ENCODE data around the gene NUP210.
"Not testable (repeated sequence)": the region's sequence is repeated elsewhere in the genome, so short reads cannot be mapped to it uniquely, and the experiment has no call there.

The NUP210 gene

DNA sequence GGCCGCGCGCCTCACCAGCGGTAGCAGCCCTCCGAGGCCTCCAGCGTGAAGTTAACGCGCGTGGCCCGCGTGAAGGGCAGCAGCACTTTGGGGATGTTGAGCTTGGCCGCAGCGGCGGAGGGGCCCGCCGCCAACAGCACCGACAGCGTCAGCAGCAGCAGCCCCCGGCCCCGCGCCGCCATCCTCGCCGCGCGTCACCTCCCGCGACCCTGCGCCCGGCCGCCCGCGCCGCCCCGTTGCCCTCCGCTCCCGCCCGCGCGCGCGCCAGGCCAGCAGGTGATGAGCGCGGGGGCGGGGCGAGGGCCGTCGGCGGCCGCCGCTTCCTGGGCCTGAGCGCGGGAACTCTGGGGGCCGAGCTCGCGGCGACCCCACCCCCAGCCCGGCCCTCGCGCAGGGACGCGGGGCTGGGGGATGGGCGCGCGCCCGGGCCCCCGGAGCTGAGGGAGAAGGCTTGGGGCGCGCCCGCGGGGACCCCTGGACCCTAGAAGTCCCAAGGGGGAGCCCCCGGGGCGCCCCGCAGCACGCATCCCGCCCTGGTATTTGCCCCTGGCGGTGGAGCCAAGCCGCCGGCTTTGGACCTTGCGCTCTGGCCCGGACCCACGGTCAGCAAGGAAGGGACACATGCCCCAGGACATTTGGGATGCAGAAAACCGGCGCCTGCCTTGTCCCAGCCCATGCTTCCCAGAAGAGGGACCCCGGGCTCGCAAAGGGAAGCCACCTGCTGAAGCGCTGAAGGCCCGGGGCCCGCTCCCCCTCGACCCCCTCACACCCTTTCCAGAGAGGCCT is at the start of gene NUP210:
NUP210 (minus strand) TSS at position 278 of the 786 bp plus-strand sequence; CDS start at position 182, 96 bp downstream.
- DNase-seq (ENCODE audit: low read depth) = no peak

DNA sequence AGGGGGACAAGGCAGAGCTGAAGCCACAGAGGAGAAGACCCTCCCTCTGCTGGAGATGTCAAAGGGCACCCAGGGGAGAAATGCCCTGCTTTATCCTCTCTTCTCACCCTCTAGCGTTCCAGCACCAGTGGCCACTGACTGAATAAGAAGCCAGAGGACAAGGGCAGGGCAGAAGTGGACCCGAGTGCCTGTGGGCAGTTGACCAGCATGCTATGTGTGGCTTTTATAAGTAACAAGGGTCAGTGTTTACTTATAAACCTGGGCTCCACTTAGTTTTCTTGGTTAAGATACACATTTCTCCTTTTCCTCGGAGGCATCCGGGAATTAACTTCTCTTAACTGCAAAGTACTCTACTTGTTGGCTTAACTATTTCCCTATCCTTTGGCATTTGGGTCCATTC is 46.7 kb upstream of the NUP210 start:
- no peak for DNase-seq (ENCODE audit: low read depth)

DNA sequence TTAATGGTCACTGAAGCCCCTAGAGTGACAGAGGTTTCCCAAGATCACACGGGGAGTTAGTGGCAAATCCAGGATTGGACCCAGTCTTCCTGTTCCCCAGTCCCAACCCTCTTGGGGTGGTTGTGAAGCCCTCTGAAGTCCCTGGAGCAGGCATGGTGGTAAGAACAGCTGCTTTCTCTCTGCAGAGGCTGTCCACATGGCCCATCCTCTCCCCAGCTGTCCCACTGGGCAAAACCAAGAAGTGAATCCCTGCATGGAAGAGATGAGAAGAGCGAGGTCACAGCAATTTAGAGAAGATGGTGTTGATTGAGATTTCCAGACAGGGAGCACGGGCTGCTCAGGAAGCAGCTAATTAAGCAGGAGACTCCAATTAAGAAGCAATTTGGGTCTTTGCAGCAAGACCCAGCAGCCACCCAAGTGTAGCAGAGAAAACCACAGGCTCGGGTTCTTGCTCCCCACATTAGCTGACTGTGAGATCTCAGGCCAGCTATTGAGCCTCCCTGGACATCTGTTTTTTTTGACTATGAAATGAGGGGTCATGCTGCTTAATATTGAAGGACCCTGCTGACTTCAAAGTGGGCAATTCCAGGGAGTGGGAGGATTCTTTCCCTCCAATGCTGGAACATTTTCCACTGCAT is 45.2 kb upstream of the NUP210 start:
- no peak for DNase-seq (ENCODE audit: low read depth)

DNA sequence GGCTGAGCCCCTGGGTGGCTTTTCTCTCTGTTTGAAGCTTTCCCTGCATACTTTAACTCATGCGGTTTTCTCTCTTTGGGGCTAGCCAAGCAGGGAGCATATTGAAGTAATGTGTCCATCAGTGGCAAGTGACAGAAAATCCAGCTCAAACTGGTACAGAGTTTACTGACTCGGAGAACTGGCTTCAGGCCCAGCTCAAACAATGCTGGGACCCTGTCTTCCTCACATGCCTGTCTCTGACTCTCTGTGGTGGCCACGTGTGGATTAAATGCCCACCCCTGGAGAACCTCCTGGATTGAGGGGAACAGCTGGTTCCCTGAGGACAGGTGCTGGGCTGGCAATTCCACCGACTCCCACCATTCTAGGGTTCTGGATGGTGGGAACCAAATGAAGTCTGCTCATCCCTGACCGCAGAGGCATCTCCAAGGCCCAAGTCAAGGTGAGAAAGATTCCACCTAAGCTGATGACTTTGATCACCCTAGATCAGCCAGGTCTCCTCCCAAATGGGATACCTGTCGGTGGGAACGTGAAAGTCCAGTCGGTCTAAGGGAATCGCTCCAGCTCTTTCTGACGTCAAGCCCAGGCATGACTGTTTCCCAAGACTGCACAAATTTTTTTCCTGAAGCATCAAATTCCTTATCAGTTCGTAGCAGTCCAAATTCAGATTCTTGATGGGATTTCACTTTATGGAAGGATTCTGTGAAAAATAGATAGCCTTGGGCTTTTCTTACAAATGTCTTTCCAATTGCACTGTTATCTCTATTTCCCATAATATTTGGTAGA is 43.7 kb upstream of the NUP210 start:
- DNase-seq (ENCODE audit: low read depth) = no peak

DNA sequence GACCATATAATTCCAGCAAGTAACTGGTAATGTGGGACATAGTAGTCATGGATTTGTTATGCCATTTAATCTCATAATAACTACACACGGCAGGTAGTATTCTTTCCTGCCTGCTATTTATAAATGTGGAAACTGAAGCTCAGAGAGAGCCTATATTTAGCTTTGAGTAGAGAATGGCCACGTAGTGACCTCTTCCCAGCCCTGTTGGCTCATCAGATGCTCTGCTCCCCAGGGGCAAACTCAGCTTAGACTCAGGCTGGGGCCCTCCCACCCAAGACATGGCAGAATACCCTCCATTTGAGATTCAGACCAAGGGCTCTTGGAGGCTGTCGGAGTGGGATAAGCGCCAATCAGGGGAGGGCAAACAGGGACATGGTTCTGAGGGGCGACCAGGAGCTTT is 42.7 kb upstream of the NUP210 start:
- DNase-seq (ENCODE audit: low read depth) = no peak

DNA sequence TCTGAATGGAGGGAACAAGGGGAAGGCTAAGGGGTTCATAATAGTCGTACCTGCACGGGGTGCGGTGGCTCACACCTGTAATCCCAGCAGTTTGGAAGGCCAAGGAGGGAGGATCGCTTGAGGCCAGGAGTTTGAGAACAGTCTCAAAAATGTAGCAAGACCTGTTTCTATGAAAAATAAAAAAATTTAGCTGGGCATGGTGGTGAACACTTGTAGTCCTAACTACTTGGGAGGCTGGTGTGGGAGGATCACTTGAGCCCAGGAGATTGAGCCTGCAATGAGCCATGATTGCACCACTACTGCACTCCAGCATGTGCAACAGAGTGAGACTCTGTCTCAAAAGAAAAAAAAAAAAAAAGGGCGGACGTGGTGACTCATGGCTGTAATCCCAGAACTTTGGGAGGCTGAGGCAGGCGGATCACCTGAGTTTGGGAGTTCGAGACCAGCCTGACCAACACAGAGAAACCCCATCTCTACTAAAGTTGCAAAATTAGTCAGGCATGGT is 42.1 kb upstream of the NUP210 start:
- no peak for DNase-seq (ENCODE audit: low read depth)

DNA sequence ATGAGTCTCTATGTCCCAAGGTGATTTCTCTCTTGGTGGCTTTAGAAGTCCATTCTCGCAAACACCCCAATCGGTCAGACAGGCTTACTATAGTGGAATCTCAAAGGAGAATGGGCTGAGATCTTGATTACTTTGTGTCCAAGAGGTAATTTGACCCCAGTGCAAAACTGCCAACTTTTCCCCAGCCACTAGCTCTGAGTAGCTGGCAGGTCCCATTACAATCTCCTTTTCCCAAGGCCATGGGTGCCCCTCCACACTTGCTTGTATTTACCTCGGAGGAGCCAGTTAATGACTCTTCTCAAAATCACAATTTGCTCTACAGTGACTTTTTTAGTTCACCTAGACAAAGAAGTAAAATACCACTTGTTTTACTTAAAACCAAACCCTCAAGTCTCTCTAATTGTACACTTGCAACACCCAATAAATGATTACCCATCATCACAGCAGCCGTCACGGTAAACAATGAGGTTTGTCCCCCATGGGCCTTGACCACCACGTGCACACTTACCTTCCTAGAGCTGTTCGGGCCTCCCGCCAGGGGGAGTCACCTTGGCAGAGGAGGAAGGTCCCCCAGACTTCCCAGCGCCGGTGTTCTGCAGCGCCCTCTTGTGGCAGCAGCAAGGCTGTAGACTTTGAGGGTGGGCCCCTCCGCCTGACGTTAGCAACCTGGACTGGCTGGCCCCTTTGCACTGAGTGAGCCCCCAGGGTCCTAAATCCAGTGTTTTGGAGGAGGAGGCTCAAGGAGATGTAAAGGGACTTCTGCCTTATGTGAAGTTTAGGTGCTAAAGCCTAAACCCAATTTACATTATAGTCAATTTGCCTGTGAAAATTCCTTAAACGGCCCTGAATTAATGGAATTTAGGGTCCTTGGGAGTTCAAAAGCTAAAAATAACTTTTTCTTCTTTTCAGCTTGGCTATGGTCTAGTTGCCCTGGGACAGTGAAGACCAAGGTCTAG is 41.3 kb upstream of the NUP210 start:
- DNase-seq (ENCODE audit: low read depth) = peak; percentile 83

DNA sequence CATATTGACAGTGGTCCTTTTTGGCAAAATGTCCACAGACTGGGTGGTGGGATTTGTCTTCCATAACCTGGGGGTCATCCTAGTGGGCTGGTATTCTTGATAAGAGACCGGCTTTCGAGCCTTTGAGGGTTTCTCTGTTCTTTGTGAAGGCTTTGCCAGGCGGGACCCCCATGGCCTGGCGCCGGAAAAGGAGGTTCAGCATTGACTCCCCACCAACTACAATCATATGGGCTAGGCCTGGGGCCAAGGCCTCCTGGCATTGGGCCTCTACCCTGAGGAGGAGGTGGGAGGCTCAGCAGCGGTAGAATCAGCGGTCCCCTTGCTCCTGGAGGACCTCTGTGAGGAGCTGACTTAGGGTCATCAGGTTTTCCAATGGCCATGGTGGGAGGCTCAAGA is 40.2 kb upstream of the NUP210 start:
- no peak for DNase-seq (ENCODE audit: low read depth)

DNA sequence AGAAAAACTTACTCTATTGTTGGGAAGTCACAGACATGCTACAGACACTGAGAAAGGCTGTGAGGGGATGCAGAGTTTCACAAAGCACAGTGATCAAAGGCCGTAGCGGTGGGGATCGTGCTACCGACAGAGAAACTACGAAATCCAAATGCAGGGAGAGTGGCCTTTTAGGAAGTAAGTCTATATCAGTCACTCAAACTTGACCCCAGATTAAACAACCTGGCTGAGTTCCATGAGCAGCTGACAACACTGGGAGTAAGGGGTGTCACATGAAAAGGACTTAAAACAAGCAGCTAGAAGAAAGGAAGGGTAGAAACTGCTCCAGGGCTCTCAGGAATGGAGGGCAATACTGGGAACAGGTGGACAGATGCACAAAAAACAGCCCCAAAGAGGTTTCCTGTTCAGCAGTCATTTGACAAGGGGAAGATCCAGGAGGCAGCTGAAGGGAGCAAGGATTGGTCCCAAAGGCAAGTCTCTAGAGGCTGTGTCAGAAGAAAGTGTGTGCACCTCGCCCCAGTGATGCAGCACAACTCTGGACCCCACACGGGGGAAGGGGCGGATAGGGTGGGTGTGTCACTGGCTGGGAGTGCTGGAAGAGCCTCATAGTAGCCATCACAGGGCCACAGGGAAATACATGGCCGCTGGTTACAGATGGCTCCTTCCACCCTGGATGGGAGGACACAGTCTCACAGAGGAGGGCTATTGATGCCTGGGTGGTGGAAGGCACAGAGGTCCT is 39.7 kb upstream of the NUP210 start:
- no peak for DNase-seq (ENCODE audit: low read depth)

DNA sequence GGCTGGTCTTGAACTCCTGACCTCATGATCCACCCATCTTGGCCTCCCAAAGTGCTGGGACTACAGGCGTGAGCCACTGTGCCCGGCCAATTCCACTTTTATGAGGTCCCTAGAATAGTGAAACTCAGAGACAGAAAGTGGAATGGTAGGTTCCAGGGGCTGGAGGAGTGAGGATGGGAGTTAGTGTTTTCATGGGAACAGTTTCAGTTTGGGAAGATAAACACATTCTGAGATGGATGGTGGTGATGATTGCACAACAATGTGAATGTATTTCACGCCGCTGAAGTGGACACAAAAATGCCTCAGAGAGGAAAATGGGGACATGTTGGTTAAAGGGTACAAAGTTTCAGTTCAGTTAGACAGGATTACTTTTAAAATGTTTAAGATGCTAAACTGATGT is 37.5 kb upstream of the NUP210 start:
- DNase-seq (ENCODE audit: low read depth) = no peak

DNA sequence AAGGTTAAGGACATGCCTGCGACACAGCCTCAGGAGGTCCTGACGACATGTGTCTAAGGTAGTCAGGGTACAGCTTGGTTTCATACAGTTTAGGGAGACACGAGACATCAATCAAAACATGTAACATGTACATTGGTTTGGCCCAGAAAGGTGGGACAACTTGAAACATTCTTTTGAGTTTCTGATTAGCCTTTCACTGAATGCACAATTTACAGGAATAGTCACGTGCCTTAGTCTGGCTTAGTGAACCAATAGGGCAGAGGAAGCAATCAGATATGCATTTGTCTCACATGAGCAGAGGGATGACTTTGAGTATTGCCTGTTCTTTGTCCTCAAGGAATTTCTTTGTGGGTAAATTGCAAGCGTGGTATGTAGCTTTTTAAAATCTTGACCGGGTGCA is 35.5 kb upstream of the NUP210 start:
- DNase-seq (ENCODE audit: low read depth) = no peak

DNA sequence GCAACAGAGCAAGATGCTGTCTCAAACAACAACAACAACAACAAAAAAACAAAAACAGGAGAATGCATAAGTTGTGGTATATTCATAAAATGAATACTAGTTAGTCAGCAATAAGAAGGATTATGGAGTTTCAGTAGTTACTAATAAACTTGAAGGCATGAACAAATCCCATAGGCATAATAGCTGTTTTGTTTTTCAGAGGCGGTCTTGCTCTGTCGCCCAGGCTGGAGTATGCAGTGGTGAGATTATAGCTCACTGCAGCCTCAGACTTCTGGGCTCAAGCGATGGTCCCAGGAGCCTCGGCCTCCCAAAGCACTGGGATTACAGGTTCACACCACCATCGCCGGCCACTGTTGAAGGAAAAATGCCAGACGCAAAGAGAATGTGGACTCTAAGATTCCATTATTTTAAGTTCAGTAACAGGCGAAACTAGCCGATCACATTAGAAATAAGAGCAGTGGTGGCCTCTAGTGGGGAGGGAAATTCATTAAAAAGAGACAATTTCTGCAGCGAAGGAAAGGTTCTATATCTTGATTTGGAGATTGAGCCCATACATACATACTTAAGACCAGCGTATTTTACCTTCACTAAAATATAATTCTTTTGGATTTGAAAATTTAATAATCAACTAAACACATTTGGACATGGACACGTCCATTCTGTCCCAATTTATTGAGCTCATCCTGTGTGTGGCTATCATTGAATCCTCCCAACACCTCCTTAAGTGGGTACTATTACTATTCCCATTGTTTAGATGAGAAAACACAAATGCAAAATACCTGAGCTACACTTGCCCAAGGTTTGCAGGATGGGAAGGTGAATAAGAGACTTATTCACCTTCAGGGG is 32.6 kb upstream of the NUP210 start:
- peak; percentile 75 for DNase-seq (ENCODE audit: low read depth)

DNA sequence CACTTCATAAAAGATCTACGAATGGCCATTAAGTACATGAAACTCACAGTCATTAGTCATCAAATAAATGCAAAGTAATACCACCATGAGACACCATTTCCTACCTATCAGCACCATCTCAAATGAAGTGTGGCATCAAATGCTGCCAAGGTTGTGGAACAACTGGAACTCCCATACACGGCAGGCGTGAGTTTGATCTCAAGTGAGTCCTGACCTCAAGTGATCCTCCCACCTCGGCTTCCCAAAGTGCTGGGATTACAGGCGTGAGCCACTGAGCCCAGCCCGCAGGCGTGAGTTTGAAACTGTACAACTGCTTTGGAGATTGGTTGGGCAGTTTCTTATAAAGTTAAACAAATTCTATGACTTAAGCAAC is 31.2 kb upstream of the NUP210 start:
- DNase-seq (ENCODE audit: low read depth) = peak; percentile 42

DNA sequence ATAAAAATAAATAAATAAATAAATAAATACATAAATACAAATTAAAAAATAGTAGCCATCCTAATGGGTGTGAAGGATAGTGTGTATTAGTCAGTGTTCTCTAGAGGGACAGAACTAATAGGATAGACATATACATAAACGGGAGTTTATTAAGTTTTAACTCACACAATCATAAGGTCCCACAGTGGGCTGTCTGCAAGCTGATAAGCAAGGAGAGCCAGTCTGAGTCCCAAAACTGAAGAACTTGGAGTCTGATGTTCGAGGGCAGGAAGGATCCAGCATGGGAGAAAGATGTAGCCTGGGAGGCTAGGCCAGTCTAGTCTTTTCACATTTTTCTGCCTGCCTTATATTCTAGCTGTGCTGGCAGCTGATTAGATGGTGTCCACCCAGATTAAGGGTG is 22.8 kb upstream of the NUP210 start:
- DNase-seq (ENCODE audit: low read depth) = not testable (repeated sequence)

DNA sequence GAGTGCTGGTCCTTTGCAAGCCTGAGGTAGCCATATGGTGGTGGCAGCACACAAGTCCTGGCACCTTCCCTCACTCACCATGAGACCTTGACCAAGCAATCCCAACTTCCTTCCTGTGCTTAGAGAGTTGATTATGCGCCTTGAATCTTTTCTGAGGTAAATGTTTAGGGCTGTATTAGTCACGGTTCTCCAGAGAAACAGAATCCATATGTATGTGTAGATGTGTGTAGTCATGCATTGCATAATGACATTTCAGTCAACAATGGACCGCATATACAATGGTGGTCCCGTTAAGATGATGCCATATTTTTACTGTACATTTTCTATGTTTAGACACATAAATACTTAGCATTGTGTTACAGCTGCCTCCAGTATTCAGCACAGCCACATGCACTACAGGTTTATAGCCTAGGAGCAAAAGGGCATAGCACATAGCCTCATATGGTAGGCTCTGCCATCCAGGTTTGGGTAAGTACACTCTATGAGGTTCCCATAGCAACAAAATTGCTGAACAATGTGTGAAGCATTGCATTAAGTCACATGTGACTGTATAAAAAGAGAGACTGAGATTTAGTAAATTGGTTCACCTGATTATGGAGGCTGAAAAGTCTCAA is 20.2 kb upstream of the NUP210 start:
- DNase-seq (ENCODE audit: low read depth) = peak; percentile 15

DNA sequence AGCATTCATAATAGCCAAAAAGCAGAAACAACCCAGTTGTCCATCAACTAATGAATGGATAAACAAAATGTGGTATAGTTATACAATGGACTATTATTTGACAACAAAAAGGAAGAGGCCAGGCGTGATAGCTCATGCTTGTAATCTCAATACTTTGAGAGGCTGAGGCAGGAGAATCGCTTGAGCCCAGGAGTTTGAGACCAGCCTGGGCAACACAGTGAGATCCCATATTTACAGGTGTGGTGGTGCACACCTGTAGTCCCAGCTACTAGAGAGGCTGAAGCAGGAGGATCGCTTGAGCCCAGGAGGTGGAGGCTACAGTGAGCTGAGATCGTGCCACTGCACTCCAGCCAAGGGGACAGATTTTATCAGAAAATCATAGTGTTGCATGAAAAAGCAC is 16.1 kb upstream of the NUP210 start:
- not testable (repeated sequence) for DNase-seq (ENCODE audit: low read depth)

DNA sequence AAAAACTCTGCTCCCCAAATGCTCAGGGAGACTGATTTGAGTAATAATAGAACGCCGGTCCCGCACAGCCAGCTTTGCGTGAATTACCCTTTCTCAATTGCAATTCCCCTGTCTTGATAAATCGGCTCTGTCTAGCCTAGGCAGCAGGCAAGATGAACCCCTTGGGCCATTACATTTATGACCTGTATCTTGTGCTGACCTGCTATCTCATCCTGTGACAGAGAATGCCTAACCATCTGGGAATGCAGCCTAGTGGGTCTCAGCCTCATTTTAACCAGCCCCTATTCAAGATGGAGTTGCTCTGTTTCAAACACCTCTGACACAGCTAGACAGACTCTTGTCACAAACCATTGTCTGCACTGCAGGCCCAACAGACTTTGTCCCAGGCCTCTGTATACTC is 13.8 kb upstream of the NUP210 start:
- no peak for DNase-seq (ENCODE audit: low read depth)

DNA sequence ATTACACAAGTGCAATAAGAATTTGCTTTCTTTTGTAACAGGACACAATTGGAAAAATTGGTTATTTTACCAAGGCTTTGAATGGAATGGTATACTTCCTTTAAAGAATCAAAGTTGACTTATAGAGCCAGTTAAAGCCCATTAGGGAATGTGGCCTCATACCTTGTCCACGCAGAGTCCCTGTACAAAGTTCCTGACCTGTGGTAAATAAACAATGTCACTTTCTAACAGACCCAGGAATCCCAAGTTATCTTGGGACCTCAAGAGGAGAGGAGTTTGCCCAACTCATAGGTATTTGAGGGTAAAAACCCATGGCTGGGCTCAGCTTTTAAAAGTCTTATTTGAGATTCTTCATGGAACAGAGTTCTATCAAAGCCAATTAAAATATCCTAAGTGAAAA is 12.0 kb upstream of the NUP210 start:
- no peak for DNase-seq (ENCODE audit: low read depth)

DNA sequence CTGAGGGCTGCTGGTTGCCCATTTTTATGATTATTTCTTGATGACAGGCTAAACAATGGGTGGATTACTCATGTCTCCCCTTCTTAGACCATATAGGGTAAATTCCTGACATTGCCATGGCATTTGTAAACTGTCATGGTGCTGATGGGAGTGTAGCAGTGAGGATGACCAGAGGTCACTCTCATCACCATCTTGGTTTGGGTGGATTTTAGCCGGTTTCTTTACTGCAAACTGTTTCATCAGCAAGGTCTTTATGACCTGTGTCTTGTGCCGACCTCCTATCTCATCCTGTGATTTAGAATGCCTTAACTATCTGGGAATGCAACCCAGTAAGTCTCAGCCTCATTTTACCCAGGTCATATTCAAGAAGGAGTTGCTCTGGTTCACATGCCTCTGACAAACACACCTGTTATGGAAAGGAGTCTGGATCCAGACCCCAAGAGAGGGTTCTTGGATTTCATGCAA is 10.3 kb upstream of the NUP210 start:
- DNase-seq (ENCODE audit: low read depth) = peak; percentile 34

Data from ELR (cell line).